Right lobe of liver (tissue), 4 donors: ENCODE measurements around the gene PI3.

Experiments
- CTCF ChIP-seq, 4 donors: fragments of 200-600 bp in 3 of 4; fragments of 450-650 bp in 1 of 4; IDR thresholded peaks; one replicate each; pipeline versions ENCODE4 v1.5.1 to v1.8.0; 2016 to 2022; ENCODE audit warnings: antibody characterized with exemption in 4 of 4, mild to moderate bottlenecking in 2 of 4
- POLR2A ChIP-seq: fragments of 450-650 bp; IDR thresholded peaks from one replicate; pipeline ENCODE4 v1.6.1; 2017; ENCODE audit warnings: antibody characterized with exemption, mild to moderate bottlenecking
- donor health status: DM: no; HTN: no; CAD: no.
- donor health status: DM: no; HTN: no; CAD: no.
- donor health status: DM: no; HTN: yes; CAD: no.

GRCh38 chr20:45140836-45141235 lies 33.9 kb upstream of the PI3 start:
- TF ChIP-seq POLR2A (no peak), CTCF (IDR thresholded peaks at IDR 0.05) (no peak)
